Sigmoid colon (tissue), 7 donors: Measurements from ENCODE around the gene WFIKKN1. TPM values are rescaled to one million over a fixed set of nuclear protein-coding genes. Genes with fewer than 3 reads are reported as not detected.

Experiments
- DNase-seq: peaks from one replicate; pipeline ENCODE4 v3.0.0-alpha.2; 2019
- H3K27ac ChIP-seq, 4 donors: fragments of 200-600 bp; sonication (generic); one replicate each; pipeline ENCODE4 v1.5.1; 2016 to 2019; ENCODE audit warnings: mild to moderate bottlenecking in 1 of 4
- H3K27me3 ChIP-seq, 3 donors: fragments of 200-600 bp; sonication (generic); one replicate each; pipeline ENCODE4 v1.5.1; 2019; ENCODE audit warnings: mild to moderate bottlenecking in 1 of 3
- H3K36me3 ChIP-seq, 4 donors: fragments of 200-600 bp; sonication (generic); one replicate each; pipeline ENCODE4 v1.5.1; 2016 to 2019
- H3K4me1 ChIP-seq, 4 donors: fragments of 200-600 bp; sonication (generic); one replicate each; pipeline ENCODE4 v1.5.1; 2017 to 2019
- H3K4me3 ChIP-seq, 4 donors: fragments of 200-600 bp; sonication (generic); one replicate each; pipeline ENCODE4 v1.5.1; 2017 to 2019; ENCODE audit warnings: mild to moderate bottlenecking in 2 of 4, moderate library complexity in 1 of 4
- H3K9me3 ChIP-seq, 4 donors: fragments of 200-600 bp in 3 of 4; sonication (generic) in 3 of 4; one replicate each; pipeline versions ENCODE4 v1.5.1 to v1.6.1; 2013 to 2019
- EP300 ChIP-seq, 4 donors: sonication (generic); formaldehyde crosslinking; IDR thresholded peaks; one replicate each; pipeline ENCODE4 v1.6.1; 2017; ENCODE audit warnings: antibody characterized with exemption in 4 of 4
- POLR2A ChIP-seq, 2 donors: fragments of 450-650 bp; IDR thresholded peaks; one replicate each; pipeline ENCODE4 v1.6.1; 2016; ENCODE audit warnings: antibody characterized with exemption in 2 of 2, mild to moderate bottlenecking in 2 of 2, moderate library complexity in 2 of 2
- POLR2AphosphoS5 ChIP-seq, 4 donors: sonication (generic); formaldehyde crosslinking; IDR thresholded peaks; one replicate each; pipeline ENCODE4 v1.6.1; 2017; ENCODE audit warnings: antibody characterized with exemption in 4 of 4
- WGBS, 2 donors: extraction: QIAGEN DNeasy Blood & Tissue Kit; methylation state at CpG; one replicate each; pipeline ENCODE4 v1.1.7; 2013; 5-methylcytosine and 5-hydroxymethylcytosine counted together
- intact Hi-C: fragments of 100-400 bp; cut with DNase I; formaldehyde crosslinking; loops from one replicate; pipeline ENCODE4 v1.15.1; 2023
- polyA plus RNA-seq, 3 donors: library from polyadenylated mRNA; stranded (reverse); fragments of 200-250 nt; gene quantifications; one replicate each; pipeline ENCODE4 v1.2.3, GENCODE V29; 2013
- total RNA-seq, 4 donors: library from RNA; depleted of rRNA; stranded (reverse); fragments of >200 nt; gene quantifications; one replicate each; pipeline ENCODE4 v1.1.0, GENCODE V29; 2016
- TF ChIP-seq, protein P1 (sequence below), 4 experiments: fragments of 450-650 bp in 3 of 4; fragments of 200-600 bp in 1 of 4; IDR thresholded peaks; one replicate each; pipeline ENCODE4 v1.5.1; 2016 to 2019; ENCODE audit warnings: antibody characterized with exemption in 4 of 4, mild to moderate bottlenecking in 3 of 4, moderate library complexity in 2 of 4
- donor health status: healthy with polysubstance abuse.
- donor health status: Bipolar disorder and iron deficiency.
- donor health status: healthy.

Gene WFIKKN1
- total and polyA plus RNA-seq, 7 donors: 0.27 to 1.4 (median 0.49) TPM

DNA sequence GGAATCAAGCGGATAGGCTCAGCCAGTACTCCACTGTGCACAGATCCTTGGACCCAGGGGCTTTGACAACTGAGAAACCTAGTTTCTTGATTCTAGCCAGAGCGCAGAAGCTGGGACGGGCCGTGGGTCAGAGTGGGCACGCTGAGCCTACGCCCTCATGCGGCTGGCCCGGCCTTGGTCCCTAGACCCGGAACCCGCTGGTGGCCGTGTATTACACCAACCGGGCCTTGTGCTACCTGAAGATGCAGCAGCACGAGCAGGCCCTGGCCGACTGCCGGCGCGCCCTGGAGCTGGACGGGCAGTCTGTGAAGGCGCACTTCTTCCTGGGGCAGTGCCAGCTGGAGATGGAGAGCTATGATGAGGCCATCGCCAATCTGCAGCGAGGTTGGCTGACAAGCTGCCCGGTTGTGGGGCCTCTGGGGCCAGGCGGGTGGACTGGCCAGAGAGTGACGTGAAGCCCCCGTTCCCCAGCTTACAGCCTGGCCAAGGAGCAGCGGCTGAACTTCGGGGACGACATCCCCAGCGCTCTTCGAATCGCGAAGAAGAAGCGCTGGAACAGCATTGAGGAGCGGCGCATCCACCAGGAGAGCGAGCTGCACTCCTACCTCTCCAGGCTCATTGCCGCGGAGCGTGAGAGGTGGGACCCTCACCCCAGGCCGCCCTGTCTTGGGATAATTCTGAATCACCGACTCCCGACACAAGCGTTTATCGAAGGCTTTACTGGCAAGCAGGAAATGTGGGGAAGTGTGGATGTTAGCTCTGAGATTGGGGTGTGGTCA is 50.4 kb downstream of the WFIKKN1 start:
- TF ChIP-seq POLR2A (IDR thresholded peaks at IDR 0.05) (no peak), EP300 (IDR thresholded peaks at IDR 0.05) (no peak), POLR2AphosphoS5 (IDR thresholded peaks at IDR 0.05) (no peak)
- TF ChIP-seq, protein P1, sequence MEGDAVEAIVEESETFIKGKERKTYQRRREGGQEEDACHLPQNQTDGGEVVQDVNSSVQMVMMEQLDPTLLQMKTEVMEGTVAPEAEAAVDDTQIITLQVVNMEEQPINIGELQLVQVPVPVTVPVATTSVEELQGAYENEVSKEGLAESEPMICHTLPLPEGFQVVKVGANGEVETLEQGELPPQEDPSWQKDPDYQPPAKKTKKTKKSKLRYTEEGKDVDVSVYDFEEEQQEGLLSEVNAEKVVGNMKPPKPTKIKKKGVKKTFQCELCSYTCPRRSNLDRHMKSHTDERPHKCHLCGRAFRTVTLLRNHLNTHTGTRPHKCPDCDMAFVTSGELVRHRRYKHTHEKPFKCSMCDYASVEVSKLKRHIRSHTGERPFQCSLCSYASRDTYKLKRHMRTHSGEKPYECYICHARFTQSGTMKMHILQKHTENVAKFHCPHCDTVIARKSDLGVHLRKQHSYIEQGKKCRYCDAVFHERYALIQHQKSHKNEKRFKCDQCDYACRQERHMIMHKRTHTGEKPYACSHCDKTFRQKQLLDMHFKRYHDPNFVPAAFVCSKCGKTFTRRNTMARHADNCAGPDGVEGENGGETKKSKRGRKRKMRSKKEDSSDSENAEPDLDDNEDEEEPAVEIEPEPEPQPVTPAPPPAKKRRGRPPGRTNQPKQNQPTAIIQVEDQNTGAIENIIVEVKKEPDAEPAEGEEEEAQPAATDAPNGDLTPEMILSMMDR (IDR thresholded peaks at IDR 0.05): no peak
- Histone ChIP-seq H3K4me1 (peaks cover 0 to 66% (median 59%) of the 10 kb centered on the region in 4 donors), H3K27ac (peak overlapping the region; percentile 94 to 99 (median 96)), H3K4me3 (peak overlapping the region; percentile 72 to 95 (median 86)), H3K36me3 (peaks cover 14 to 23% (median 17%) of the 10 kb centered on the region in 4 donors), H3K9me3 (no peaks in the 10 kb centered on the region), H3K27me3 (no peaks in the 10 kb centered on the region)
- WGBS, 2 donors: 42 to 50% methylated on average over 44 of the region's 44 CpGs
- intact Hi-C loops: loop anchor here (1.0 to 10.0 kb wide), 2 partner anchors 92 to 1094 kb away; partner anchors contain the start of genes EME2, MRPS34 and NME3
- no peak for DNase-seq

DNA sequence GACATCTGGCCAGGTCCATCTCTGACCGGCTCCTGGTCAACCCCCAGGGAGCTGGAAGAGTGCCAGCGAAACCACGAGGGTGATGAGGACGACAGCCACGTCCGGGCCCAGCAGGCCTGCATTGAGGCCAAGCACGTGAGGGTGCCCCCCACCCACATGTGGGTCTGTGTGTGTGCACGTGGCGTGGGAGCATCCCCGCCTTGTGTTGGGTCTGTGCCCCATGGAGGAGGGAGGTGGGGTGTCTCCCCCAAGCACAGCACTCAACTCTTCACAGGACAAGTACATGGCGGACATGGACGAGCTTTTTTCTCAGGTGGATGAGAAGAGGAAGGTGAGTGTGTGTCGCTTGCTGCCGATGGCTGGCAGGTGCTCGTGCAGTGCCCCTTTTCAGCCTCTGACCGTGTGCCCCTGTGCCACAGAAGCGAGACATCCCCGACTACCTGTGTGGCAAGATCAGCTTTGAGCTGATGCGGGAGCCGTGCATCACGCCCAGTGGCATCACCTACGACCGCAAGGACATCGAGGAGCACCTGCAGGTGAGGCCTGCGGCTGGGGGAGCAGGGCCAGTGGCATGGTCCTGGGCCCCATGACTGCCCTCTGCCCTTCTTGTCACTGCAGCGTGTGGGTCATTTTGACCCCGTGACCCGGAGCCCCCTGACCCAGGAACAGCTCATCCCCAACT is 51.1 kb downstream of the WFIKKN1 start:
- Histone ChIP-seq H3K9me3 (no peaks in the 10 kb centered on the region), H3K36me3 (peaks cover 14 to 31% (median 19%) of the 10 kb centered on the region in 4 donors), H3K4me3 (peak overlapping the region in 2 of 4 donors; percentile 93 to 95), H3K4me1 (peaks cover 0 to 64% (median 61%) of the 10 kb centered on the region in 4 donors), H3K27ac (peak overlapping the region in 1 of 4 donors; percentile 99), H3K27me3 (no peaks in the 10 kb centered on the region)
- TF ChIP-seq EP300 (IDR thresholded peaks at IDR 0.05) (no peak), POLR2AphosphoS5 (IDR thresholded peaks at IDR 0.05) (no peak)
- TF ChIP-seq, protein P1 (IDR thresholded peaks at IDR 0.05): no peak
- WGBS, 2 donors: 77 to 83% methylated on average over 28 of the region's 28 CpGs
- DNase-seq: no peak
- intact Hi-C loops: loop anchor here (10.0 kb wide), 1 partner anchor 1093 kb away; the partner anchor contains the start of genes EME2, MRPS34 and NME3

DNA sequence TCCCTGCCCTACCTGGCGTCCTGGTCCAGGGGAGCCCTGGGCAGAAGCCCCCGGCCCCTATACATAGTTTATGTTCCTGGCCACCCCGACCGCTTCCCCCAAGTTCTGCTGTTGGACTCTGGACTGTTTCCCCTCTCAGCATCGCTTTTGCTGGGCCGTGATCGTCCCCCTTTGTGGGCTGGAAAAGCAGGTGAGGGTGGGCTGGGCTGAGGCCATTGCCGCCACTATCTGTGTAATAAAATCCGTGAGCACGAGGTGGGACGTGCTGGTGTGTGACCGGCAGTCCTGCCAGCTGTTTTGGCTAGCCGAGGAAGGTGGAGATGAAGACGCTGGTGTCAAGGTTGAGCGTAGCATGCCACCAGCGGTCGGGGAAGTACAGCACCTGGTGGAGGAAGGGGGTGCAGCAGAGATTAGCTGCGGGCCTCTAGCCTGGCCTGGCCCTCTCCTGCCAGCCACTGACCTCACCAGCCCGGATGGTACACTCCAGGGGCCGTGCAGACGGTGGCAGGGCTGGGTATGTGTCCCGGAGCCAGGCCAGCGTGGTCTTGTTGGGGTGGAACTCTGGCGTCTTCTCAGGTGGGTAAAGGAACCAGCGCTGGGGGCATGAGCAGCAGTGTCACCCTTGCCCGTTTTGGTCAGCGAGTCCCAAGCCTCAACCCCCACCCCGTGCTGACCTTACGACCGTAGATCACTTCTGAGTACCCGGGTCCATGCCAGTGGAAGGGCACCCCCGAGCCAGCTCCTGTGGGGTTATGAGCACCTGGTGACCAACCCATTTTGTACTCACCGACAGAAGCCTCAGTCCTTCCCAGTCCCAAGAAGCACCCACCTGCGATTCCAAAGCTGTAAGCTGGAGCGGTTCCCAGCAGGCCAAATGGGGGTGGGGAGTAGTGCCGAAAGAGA is 52.0 kb downstream of the WFIKKN1 start:
- peak overlapping the region in 2 of 4 donors; percentile 82 to 83 for H3K4me3 ChIP-seq

More for the DNA sequence above, 52.0 kb downstream of the WFIKKN1 start:
- intact Hi-C loops: loop anchor here (10.0 kb wide), 1 partner anchor 1092 kb away; the partner anchor contains the start of genes EME2, MRPS34 and NME3
- Histone ChIP-seq H3K36me3 (peaks cover 14 to 39% (median 21%) of the 10 kb centered on the region in 4 donors), H3K27me3 (no peaks in the 10 kb centered on the region), H3K9me3 (no peaks in the 10 kb centered on the region), H3K27ac (no peak overlapping the region), H3K4me1 (peaks cover 0 to 64% (median 61%) of the 10 kb centered on the region in 4 donors)
- 68 to 87% methylated on average over 36 of the region's 36 CpGs for WGBS, 2 donors
- DNase-seq: peak; percentile 74
- TF ChIP-seq, protein P1 (IDR thresholded peaks at IDR 0.05): peak in 1 of 4 experiments; percentile 5
- no peak for TF ChIP-seq EP300 (IDR thresholded peaks at IDR 0.05)
- TF ChIP-seq POLR2A (IDR thresholded peaks at IDR 0.05): no peak
- no peak for TF ChIP-seq POLR2AphosphoS5 (IDR thresholded peaks at IDR 0.05)
